NCI-H146 (cell line): Measurements from ENCODE around the gene TBL1XR1.
"Not testable (repeated sequence)": the region's sequence is repeated elsewhere in the genome, so short reads cannot be mapped to it uniquely, and the experiment has no call there.

Experiments used
- DNase-seq: peaks from one replicate; lab custom pipeline; 2025; lab: John Stamatoyannopoulos, UW

The TBL1XR1 gene

GRCh38 chr3:177026505-177027277 is 170.6 kb downstream of the TBL1XR1 start:
- DNase-seq: no peak

- DNase-seq: no peak
Observed at GRCh38 chr3:177015881-177016280, 181.4 kb downstream of the TBL1XR1 start.

GRCh38 chr3:177013681-177014280 is 183.5 kb downstream of the TBL1XR1 start:
- no peak for DNase-seq

- no peak for DNase-seq
Observed at GRCh38 chr3:177005718-177006405, 191.4 kb downstream of the TBL1XR1 start.

DNA sequence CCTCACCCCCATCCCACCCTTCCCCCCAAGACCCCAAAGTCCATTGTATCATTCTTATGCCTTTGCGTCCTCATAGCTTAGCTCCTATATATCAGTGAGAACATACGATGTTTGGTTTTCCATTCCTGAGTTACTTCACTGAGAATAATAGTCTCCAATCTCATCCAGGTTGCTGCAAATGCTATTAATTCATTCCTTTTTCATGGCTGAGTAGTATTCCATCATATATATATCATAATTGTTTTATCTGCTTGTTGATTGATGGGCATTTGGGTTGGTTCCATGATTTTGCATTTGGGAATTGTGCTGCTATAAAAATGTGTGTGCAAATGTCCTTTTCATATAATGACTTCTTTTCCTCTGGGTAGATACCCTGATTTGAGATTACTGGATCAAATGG is 197.1 kb downstream of the TBL1XR1 start:
- not testable (repeated sequence) for DNase-seq

DNA sequence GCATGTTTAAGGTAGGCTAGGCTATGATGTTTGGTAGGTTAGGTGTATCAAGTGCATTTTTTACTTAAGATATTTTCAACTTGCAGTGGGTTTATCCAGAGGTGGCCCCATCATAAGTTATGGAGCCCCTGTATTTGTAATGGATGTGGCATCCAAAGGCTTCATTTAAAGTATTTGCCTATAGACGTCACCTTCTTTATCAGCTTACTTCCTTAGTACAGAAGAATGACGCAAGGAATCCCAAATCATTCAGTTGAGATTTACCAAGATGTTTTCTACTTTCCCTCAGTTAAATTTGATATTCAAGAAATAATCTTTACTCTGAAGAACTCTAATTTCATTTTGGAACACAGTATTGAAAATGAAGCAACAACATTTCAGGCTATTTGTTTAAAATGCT is 201.3 kb downstream of the TBL1XR1 start:
- no peak for DNase-seq

- DNase-seq: no peak
Observed at GRCh38 chr3:176994891-176995781, 202.1 kb downstream of the TBL1XR1 start.

DNA sequence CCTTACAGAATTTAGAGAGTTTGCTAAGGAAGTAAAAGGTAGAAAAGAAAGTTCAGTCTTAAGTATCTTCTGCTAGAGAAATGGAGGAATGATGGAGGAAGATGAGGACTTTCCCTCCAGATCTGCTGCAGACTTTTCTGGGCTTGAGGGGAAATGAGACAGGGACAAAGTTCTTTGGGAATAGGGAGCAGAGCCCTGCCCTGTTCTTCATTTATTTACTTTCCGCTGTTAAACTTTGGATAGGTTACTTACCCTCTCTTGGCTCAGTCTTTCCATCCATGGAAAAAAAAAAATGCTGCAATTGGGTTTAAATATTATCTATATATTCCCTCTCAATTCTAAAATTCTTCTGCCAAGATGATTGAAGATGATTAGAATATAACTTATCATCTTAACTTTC is 202.9 kb downstream of the TBL1XR1 start:
- DNase-seq: no peak

DNA sequence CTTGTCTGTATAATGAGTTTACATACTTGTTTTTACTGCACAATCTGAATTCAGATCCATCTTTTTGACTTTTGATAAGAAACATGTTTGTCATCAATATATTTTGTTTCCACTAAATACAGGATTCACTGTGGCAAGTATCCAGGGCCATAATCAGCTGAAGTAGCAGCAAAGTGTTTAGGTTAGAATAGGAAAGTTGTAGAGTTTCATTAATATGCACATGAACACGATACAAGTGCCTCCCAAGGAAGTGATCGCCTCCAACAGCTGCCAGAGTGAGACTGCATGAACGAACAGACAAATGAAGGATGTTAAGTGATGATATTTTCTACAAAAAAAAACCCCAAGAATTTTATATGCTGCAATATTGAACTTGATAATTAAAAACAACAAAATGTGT is 204.3 kb downstream of the TBL1XR1 start:
- DNase-seq: no peak

GRCh38 chr3:176992565-176992964 is 204.7 kb downstream of the TBL1XR1 start:
- no peak for DNase-seq

DNA sequence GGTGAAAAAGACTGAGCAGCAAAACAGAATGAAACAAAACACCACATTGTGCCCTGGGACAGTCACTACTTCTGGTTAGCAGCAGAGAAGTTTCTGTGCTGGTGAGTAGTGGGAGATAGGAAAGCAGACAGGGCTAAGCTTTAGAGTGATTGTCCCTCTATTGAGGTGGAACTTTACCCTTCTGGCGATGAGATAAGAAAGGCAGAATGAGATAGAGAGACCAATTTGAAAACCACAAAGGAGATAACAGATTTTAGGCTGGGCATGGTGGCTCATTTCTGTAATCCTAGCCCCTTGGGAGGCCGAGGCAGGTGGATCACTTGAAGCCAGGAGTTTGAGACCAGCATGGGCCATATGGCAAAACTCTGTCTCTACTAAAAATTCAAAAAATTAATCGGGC is 208.5 kb downstream of the TBL1XR1 start:
- no peak for DNase-seq

GRCh38 chr3:176987901-176988650 is 209.2 kb downstream of the TBL1XR1 start:
- no peak for DNase-seq

DNA sequence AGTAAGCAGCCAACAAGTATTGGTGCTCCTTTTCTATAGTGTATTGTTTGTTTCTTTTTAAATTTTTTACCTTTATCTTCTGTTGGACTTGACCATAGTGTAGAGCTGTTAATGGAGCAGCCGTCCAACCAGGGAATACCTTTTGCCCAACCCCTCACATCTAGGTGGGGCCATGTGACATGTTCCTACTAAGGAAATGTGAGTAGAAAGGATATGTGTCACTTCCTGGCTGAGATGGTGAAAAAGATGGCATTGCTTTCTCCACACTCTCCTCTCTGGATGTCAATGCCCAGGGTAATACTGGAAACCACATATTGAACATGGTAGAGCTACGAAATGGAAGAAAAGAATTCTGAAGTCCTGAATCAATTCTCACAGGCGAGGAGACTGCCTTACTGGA is 218.8 kb downstream of the TBL1XR1 start:
- no peak for DNase-seq

DNA sequence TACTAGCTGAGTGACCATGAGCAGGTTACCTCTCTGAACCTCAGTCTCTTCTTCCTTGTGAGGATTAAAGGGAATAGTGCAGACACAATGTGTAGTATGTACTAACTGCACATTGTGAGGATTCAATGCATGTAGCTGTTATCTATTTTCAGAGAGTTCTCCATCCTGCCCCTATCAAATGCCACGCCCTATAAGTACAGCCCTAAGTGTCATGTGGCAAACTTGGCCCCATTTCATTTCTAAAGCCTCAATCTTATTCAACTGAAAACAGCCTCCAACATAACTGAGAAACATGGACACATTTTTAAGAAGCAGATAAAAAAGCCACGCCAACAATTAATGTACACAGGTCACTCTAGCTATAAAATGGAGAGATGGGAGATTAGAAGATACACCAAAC is 220.0 kb downstream of the TBL1XR1 start:
- no peak for DNase-seq

DNA sequence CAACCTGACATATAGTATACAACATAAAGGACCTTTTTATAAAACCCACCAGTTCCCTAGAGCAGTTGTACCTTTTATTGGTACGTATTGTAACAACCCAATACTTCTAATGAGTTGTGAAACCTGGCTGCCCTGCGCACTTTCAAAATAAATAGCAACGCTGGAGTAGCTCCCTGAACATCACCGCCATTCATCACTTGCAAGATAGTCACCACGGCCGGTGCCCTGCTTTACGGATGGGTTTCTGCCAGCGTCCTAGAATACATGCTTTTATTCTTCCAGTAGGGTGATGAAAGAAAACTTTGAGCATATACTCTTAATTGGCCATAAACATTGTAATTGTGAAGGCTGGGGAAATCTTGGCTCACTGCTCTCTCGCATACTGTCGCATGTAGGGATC is 220.7 kb downstream of the TBL1XR1 start:
- DNase-seq: no peak

GRCh38 chr3:176974279-176974678 is 223.0 kb downstream of the TBL1XR1 start:
- no peak for DNase-seq

DNA sequence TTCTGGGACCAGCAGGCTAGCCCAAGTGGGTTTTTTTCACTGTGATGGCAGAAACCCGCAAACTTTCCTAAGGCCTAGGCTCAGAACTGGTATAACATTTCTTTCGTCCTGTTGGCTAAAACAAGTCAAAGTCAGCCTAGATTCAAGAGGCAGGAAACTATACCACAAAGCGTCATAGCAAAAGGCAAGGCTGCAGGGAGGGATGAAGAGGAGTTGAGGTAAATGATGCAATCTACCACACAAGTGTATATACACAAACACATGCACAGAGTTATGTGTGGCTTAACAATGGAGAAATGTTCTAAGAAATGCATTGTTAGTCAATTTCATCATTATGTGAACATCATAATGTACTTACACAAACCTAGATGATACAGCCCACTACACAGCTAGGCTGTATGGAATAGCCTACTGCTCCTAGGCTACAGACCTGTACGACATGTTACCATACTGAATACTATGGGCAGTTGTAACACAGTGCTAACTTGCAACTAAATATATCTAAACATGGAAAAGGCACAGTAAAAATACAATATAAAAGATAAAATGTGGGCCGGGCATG is 225.6 kb downstream of the TBL1XR1 start:
- DNase-seq: no peak

DNA sequence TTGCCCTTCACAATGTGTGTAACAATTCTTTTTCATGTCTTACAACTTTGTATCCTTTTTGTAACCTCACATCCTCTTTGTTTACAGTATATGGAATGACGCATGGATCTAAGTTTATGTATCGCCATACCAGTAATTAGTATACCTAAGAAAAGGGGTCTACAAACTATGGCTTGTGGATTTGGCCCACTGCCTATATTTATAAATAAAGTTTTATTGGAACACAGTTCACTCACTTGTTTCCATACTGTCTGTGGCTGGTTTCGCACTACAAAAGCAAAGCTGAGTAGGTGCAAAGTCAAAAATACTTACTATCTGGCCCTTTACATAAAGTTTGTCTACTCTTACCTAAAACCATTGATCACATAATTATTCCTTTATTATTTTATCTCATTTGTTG is 226.5 kb downstream of the TBL1XR1 start:
- no peak for DNase-seq

- no peak for DNase-seq
Observed at GRCh38 chr3:176969506-176969905, 227.8 kb downstream of the TBL1XR1 start.
